WI38 (cell line): ENCODE measurements around the gene PCED1B.

Experiments
- H3K4me3 ChIP-seq: 2 replicates; pipeline ENCODE4 v1.5.1; 2011; ENCODE audit warnings: low read depth, mild to moderate bottlenecking, control low read depth, low read length
- TF ChIP-seq, protein P1 (sequence below): IDR thresholded peaks from 2 replicates; pipeline ENCODE4 v1.5.1; 2012; ENCODE audit warnings: low read depth, mild to moderate bottlenecking, control low read depth, low read length

Gene PCED1B

DNA sequence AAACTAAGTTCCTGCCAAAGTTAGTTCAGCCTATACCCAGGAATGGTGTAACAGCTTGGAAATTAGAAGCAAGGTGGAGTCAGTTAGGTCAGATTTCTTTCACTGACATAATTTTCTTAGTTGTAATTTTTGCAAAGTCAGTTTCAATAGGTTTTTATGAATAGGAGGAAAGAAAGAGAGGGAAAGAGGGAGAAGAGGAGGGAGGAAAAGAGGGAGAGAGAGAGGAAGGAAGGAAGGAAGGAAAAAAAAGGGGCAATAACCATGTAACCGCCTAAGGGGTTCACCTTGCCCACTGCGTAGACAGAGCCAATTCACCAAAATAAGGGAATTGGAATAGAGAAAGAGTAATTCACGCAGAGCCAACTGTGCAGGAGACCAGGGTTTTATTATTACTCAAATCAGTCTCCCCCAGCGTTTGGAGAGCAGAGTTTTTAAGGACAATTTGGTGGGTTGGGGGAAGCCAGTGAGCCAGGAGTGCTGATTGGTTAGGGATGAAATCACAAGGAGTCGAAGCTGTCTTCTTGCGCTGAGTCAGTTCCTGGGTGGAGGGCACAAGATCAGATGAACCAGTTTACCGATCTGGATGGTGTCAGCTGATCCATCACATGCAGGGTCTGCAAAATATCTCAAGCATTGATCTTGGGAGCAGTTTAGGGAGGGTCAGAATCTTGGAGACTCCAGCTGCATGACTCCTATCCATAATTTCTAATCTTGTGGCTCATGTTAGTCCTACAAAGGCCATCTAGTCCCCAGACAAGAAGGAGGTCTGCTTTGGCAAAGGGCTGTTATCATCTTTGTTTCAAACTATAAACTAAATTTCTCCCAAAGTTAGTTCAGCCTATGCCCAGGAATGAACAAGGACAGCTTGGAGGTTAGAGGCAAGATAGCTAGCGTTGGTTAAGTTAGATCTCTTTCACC is 126.4 kb downstream of the PCED1B start:
- TF ChIP-seq, protein P1, sequence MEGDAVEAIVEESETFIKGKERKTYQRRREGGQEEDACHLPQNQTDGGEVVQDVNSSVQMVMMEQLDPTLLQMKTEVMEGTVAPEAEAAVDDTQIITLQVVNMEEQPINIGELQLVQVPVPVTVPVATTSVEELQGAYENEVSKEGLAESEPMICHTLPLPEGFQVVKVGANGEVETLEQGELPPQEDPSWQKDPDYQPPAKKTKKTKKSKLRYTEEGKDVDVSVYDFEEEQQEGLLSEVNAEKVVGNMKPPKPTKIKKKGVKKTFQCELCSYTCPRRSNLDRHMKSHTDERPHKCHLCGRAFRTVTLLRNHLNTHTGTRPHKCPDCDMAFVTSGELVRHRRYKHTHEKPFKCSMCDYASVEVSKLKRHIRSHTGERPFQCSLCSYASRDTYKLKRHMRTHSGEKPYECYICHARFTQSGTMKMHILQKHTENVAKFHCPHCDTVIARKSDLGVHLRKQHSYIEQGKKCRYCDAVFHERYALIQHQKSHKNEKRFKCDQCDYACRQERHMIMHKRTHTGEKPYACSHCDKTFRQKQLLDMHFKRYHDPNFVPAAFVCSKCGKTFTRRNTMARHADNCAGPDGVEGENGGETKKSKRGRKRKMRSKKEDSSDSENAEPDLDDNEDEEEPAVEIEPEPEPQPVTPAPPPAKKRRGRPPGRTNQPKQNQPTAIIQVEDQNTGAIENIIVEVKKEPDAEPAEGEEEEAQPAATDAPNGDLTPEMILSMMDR = no peak
- H3K4me3 ChIP-seq = no peak overlapping the region

DNA sequence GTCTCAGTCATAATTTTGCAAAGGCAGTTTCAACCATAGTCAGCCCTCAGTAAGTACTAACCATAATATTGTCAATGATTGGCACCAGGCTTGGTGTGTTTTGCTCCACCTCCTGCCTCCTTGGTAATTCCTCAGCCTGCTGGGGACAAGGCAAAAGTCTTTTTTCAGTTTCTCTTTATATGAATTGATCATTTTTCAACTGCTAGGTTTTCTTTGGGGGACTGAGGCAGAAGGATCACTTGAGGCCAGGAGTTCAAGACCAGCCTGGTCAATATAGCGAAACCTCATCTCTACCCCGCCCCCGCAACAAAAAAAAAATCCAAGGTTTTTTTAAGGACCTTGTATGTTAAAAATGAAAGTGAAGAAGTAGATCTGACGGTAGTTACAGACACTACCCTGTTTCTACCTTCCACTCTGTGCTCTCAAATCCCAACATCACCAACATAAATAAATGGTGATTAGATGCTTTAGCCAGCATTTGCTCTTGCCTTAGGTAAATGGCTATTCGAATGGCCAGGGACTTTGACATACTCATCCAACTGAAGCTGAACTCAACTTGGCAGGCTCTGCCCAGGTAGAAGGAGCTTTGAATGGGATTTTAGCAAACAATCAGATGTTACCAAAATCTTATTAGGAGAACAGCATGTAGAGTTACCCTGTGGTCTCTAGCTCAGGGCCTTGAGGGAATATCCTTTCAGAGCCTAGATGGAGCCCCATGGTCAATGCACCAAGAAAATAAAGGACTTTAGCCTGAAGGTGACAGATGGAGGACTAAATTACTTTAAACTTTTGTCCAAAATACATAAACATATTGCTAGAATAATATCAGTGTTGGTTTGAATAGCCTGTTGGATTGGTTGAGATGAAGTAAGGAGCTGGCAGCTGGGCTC is 127.3 kb downstream of the PCED1B start:
- TF ChIP-seq, protein P1 = no peak
- H3K4me3 ChIP-seq = no peak overlapping the region

DNA sequence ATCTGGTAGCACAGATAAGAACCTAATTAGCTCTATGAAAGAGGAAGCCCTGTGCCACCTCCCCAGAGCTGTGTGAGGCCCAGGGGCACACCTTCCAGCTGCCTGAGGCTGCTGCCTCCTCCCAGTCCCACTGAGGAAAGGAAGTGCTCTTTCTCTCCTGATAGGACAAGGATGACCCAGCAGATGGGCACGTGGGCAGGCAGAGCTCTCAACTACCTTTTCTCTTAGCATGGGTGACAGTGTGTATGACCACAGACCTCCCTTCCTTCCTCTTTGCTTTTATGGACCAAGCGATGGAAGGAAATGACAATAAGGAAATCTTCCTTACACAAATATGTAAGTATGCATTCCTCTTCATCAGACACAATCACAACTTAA is 127.9 kb downstream of the PCED1B start:
- TF ChIP-seq, protein P1 = no peak
- no peak overlapping the region for H3K4me3 ChIP-seq

DNA sequence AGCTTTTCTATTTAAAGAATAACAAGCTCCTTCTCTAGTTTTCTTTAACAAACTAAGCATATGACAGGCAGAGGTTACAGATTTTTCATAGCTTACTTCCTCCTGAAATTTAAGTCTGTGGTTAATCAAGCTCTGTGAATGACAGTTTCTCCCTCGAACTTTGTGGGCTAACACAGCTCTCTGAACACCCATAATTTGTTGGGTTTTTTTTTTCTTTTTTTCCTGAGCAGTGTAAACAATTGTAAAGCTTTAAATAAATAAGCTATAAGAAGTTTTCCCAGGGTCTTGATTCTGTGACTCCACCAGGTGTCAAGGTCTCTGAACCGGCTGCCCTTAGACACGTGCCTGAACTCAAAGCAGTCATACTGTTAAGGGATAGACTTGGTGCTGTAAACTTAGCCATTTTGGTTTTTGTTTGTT is 128.4 kb downstream of the PCED1B start:
- H3K4me3 ChIP-seq = no peak overlapping the region
- TF ChIP-seq, protein P1 = no peak

DNA sequence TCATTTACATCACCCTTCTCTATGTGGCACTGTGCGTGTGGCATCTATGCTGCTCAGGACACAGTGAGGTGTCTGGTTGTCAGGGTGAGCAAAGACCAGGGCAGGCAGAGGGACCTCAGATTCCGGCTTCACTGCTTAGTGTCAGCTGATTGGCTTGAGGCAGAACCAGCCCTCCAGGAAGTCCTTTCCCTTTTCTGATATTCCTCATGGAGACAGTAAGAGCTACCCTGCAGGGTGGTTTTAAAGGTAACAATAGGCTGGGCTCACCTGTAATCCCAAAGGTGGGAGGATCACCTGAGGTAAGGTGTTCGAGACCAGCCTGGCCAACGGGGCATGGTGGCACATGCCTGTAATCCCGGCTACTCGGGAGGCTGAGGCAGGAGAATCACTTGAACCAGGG is 129.6 kb downstream of the PCED1B start:
- TF ChIP-seq, protein P1 = no peak
- H3K4me3 ChIP-seq = no peak overlapping the region

DNA sequence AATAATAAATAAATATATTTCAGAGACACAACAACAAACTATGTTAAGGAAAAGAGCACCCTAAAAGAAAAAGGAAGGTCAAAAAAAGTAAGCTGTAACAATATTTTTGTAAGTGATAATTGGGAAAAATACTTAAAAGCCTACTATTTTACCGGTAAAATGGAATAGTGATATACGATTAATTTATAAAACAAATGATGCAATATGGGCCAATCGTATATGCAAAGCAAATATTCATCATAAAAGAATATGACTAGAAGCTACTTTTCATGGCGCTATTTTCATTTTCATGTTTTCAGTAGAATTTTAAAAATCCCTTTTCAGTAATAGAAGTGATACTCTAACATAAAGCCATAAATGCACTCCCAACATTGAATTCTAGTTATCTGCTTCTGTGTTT is 131.4 kb downstream of the PCED1B start:
- TF ChIP-seq, protein P1 = no peak
- H3K4me3 ChIP-seq = no peak overlapping the region

DNA sequence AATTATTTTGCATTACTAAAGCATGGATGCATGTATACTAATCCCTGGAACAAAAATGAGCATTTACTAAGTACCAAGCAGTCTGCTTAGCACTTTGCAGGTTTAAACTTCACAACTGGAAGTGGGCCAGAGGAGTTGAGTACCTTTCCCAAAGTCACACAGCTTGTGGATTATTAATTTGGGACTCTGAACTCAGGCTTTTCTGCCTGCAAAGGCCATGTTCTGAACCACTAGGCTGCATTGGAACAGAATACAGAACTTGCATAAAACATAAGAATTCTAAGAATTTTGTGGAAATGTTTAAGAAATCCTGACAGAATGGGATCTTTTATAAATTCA is 133.2 kb downstream of the PCED1B start:
- no peak overlapping the region for H3K4me3 ChIP-seq
- TF ChIP-seq, protein P1 = no peak
